Adrenal gland (tissue), 12 donors: ENCODE data around the gene RPN1. TPM values are rescaled to one million over a fixed set of nuclear protein-coding genes. Genes with fewer than 3 reads are reported as not detected.

Source experiments
- DNase-seq, 7 donors: peaks; one replicate each; pipeline ENCODE4 v3.0.0-alpha.2; 2019 to 2020
- H3K27ac ChIP-seq, 5 donors: fragments of 200-600 bp; sonication (generic) in 4 of 5; 1 replicate in 3 of 5; 2 replicates in 2 of 5; pipeline versions ENCODE4 v1.5.1 to v1.8.0; 2016 to 2020; ENCODE audit warnings: mild to moderate bottlenecking in 1 of 5
- H3K27me3 ChIP-seq: fragments of 200-600 bp; 2 replicates; pipeline ENCODE4 v1.8.0; 2021
- H3K36me3 ChIP-seq, 2 donors: fragments of 200-600 bp; replicated peaks in 1 of 2; 1 replicate in 1 of 2; 2 replicates in 1 of 2; pipeline versions ENCODE4 v1.5.1 to v1.8.0; 2018 to 2022
- H3K4me1 ChIP-seq, 2 donors: fragments of 200-600 bp; replicated peaks in 1 of 2; 1 replicate in 1 of 2; 2 replicates in 1 of 2; pipeline versions ENCODE4 v1.5.1 to v1.8.0; 2018 to 2021
- H3K4me3 ChIP-seq, 4 donors: fragments of 200-600 bp; sonication (generic) in 3 of 4; one replicate each; pipeline ENCODE4 v1.5.1; 2016 to 2018
- H3K9me3 ChIP-seq, 3 donors: fragments of 200-600 bp; sonication (generic) in 1 of 3; replicated peaks in 1 of 3; 1 replicate in 2 of 3; 2 replicates in 1 of 3; pipeline versions ENCODE4 v1.5.1 to v1.8.0; 2016 to 2021
- CTCF ChIP-seq, 6 experiments: fragments of 450-650 bp in 4 of 6; fragments of 200-600 bp in 2 of 6; sonication (generic) in 1 of 6; IDR thresholded peaks; 1 replicate in 5 of 6; 2 replicates in 1 of 6; pipeline versions ENCODE4 v1.5.1 to v1.8.0; 2016 to 2021; ENCODE audit warnings: antibody characterized with exemption in 6 of 6, mild to moderate bottlenecking in 2 of 6, moderate library complexity in 1 of 6
- POLR2A ChIP-seq, 2 donors: fragments of 450-650 bp; IDR thresholded peaks; one replicate each; pipeline ENCODE4 v1.6.1; 2017; ENCODE audit warnings: antibody characterized with exemption in 2 of 2, mild to moderate bottlenecking in 2 of 2, moderate library complexity in 1 of 2
- WGBS, 4 donors: extraction: QIAGEN DNeasy Blood & Tissue Kit in 2 of 4; methylation state at CpG; one replicate each; pipeline versions ENCODE4 v1.1.5 to v1.1.7; 2013 to 2017; 5-methylcytosine and 5-hydroxymethylcytosine counted together
- intact Hi-C, 2 donors: fragments of 100-400 bp; cut with DNase I; formaldehyde crosslinking; loops; one replicate each; pipeline versions ENCODE4 v1.14.1 to v1.15.0; 2022 to 2023
- polyA plus RNA-seq, 3 donors: library from polyadenylated mRNA; stranded (reverse); fragments of 200-250 nt in 2 of 3; fragments of 350-450 nt in 1 of 3; fragmentation: Illumina TruSeq in 1 of 3; extraction: RNeasy Lipid Tissue Mini Kit (QIAGEN cat#74804) in 1 of 3; gene quantifications; one replicate each; pipeline ENCODE4 v1.2.3, GENCODE V29; 2013 to 2014
- total RNA-seq, 9 donors: library from RNA; depleted of rRNA in 4 of 9; stranded (reverse); fragments of >200 nt in 4 of 9; fragments of 120-200 nt in 1 of 9; fragmentation: NEBNext Ultra II Directional in 1 of 9; extraction: Animal tissue kit (Norgen Biotek cat#: 25700) in 1 of 9; gene quantifications; one replicate each; pipeline versions ENCODE4 v1.1.0 to v1.2.4, GENCODE V29; 2013 to 2023
- donor health status: healthy with polysubstance abuse.
- donor health status: Bipolar disorder and iron deficiency.
- donor health status: DM: yes; HTN: yes; CAD: no.
- donor health status: DM: no; HTN: no; CAD: no.
- donor health status: DM: no; HTN: no; CAD: no.
- donor health status: DM: yes; HTN: yes; CAD: no.

Gene RPN1
- total and polyA plus RNA-seq, 12 donors, result 35.9 to 299 (median 227) TPM

- WGBS, 4 donors, result 71 to 84% (median 74%) methylated on average over 8 to 20 of the region's 20 CpGs
- H3K27ac ChIP-seq, result no peak overlapping the region
Measured at GRCh38 chr3:128603811-128604775, 46.5 kb downstream of the RPN1 start.

GRCh38 chr3:128603313-128603712 lies 47.3 kb downstream of the RPN1 start:
- 81 to 95% (median 86%) methylated on average over 3 to 8 of the region's 8 CpGs for WGBS, 4 donors
- Histone ChIP-seq H3K27ac (no peak overlapping the region), H3K27me3 (no peaks in the 10 kb centered on the region), H3K9me3 (no peaks in the 10 kb centered on the region), H3K36me3 (no peaks in the 10 kb centered on the region), H3K4me1 (peaks cover 5 to 8% of the 10 kb centered on the region in 2 donors), H3K4me3 (no peak overlapping the region)
- intact Hi-C loops, result loop anchor here (10.0 kb wide), 2 partner anchors 109 to 509 kb away; partner anchors contain the start of gene GATA2 (in 2 of the 2)
- DNase-seq, result no peak
- TF ChIP-seq POLR2A (IDR thresholded peaks at IDR 0.05) (no peak), CTCF (IDR thresholded peaks at IDR 0.05) (no peak)

More at GRCh38 chr3:128603811-128604775, 46.5 kb downstream of the RPN1 start:
- TF ChIP-seq CTCF (IDR thresholded peaks at IDR 0.05), result no peak
- no peak for TF ChIP-seq POLR2A (IDR thresholded peaks at IDR 0.05)
- H3K4me3 ChIP-seq, result no peak overlapping the region
- H3K36me3 ChIP-seq, result no peaks in the 10 kb centered on the region
- H3K9me3 ChIP-seq, result no peaks in the 10 kb centered on the region
- H3K27me3 ChIP-seq, result no peaks in the 10 kb centered on the region
- H3K4me1 ChIP-seq, result peaks cover 8 to 10% of the 10 kb centered on the region in 2 donors
- DNase-seq, result no peak
- intact Hi-C loops, result loop anchor here (10.0 kb wide), 2 partner anchors 109 to 509 kb away; partner anchors contain the start of gene GATA2 (in 2 of the 2)

- no peaks in the 10 kb centered on the region for H3K4me1 ChIP-seq
- 75 to 83% (median 82%) methylated on average over 11 to 18 of the region's 18 CpGs for WGBS, 4 donors
- DNase-seq, result no peak
- H3K27me3 ChIP-seq, result no peaks in the 10 kb centered on the region
- H3K9me3 ChIP-seq, result no peaks in the 10 kb centered on the region
- H3K36me3 ChIP-seq, result no peaks in the 10 kb centered on the region
- intact Hi-C loops, result no loop called here
- no peak overlapping the region for H3K4me3 ChIP-seq
- H3K27ac ChIP-seq, result no peak overlapping the region
- no peak for TF ChIP-seq CTCF (IDR thresholded peaks at IDR 0.05)
- TF ChIP-seq POLR2A (IDR thresholded peaks at IDR 0.05), result no peak
Measured at GRCh38 chr3:128598884-128599664, 51.5 kb downstream of the RPN1 start.

- Histone ChIP-seq H3K4me1 (no peaks in the 10 kb centered on the region), H3K27me3 (no peaks in the 10 kb centered on the region), H3K4me3 (no peak overlapping the region), H3K27ac (no peak overlapping the region), H3K9me3 (no peaks in the 10 kb centered on the region), H3K36me3 (no peaks in the 10 kb centered on the region)
- TF ChIP-seq POLR2A (IDR thresholded peaks at IDR 0.05), result no peak
- TF ChIP-seq CTCF (IDR thresholded peaks at IDR 0.05), result no peak
- no peak for DNase-seq
- 79 to 97% (median 81%) methylated on average over 3 to 6 of the region's 6 CpGs for WGBS, 4 donors
- intact Hi-C loops, result no loop called here
Measured at GRCh38 chr3:128597900-128598299, 52.7 kb downstream of the RPN1 start.
